IMR-90 (cell line): Measurements from ENCODE around the gene MAPK8IP1. TPM values are rescaled to one million over a fixed set of nuclear protein-coding genes. Genes with fewer than 3 reads are reported as not detected.

Source experiments
- ATAC-seq: fragments of 200-7000 bp; cut with Tn5 transposase; 2 replicates; pipeline ENCODE4 v1.9.1; 2020; ENCODE audit warnings: low read depth, mild to moderate bottlenecking, moderate library complexity
- BruUV-seq: library from RNA; stranded (reverse); fragments of 400-500 nt; replicated peaks from 2 replicates; lab custom pipeline; 2021; lab: Mats Ljungman, UMichigan
- CTCF ChIA-PET: fragments of 300-600 bp; formaldehyde crosslinking; extraction: SDS; loops from one replicate; lab custom pipeline; 2021; ENCODE audit warnings: antibody characterized with exemption; lab: Yijun Ruan, JAX
- POLR2A ChIA-PET: fragments of 300-600 bp; sonication (Branson Sonifier 250); formaldehyde crosslinking; loops from one replicate; lab custom pipeline; 2022; ENCODE audit warnings: antibody characterized with exemption; ENCODE audit not compliant: unreplicated experiment; lab: Charles Lee
- DNase-seq: peaks from one replicate; pipeline ENCODE4 v3.0.0; 2013
- H2AFZ ChIP-seq: replicated peaks from 2 replicates; pipeline ENCODE3; 2013; ENCODE audit warnings: low read length, mild to moderate bottlenecking; ENCODE audit not compliant: poor library complexity
- H2AK5ac ChIP-seq: 2 replicates; pipeline ENCODE4 v1.6.1; 2013; ENCODE audit warnings: low read depth, low read length, inconsistent platforms
- H2AK9ac ChIP-seq: replicated peaks from 2 replicates; pipeline ENCODE3; 2013; ENCODE audit warnings: mild to moderate bottlenecking, low read depth, low read length, moderate library complexity; ENCODE audit not compliant: poor library complexity
- H2BK120ac ChIP-seq: 2 replicates; pipeline ENCODE4 v1.6.1; 2013; ENCODE audit warnings: low read depth, low read length, inconsistent platforms
- H2BK15ac ChIP-seq: 3 replicates; pipeline ENCODE4 v1.6.1; 2013; ENCODE audit warnings: low read depth, low read length, inconsistent platforms
- H2BK20ac ChIP-seq: 2 replicates; pipeline ENCODE4 v1.6.1; 2013; ENCODE audit warnings: low read depth, mild to moderate bottlenecking, inconsistent platforms, low read length, moderate library complexity
- H2BK5ac ChIP-seq: 2 replicates; pipeline ENCODE4 v1.6.1; 2013; ENCODE audit warnings: mild to moderate bottlenecking, low read depth, low read length, inconsistent platforms; ENCODE audit not compliant: poor library complexity, severe bottlenecking
- H3K14ac ChIP-seq: replicated peaks from 2 replicates; pipeline ENCODE4 v1.6.1; 2013; ENCODE audit warnings: low read depth, low read length, inconsistent platforms
- H3K18ac ChIP-seq: 2 replicates; pipeline ENCODE4 v1.6.1; 2013; ENCODE audit warnings: low read depth, low read length, control low read depth
- H3K23ac ChIP-seq: 2 replicates; pipeline ENCODE4 v1.6.1; 2013; ENCODE audit warnings: low read depth, low read length, inconsistent platforms
- H3K27ac ChIP-seq: 2 replicates; pipeline ENCODE4 v1.5.1; 2013; ENCODE audit warnings: mild to moderate bottlenecking, control low read depth, low read length; ENCODE audit not compliant: insufficient read depth
- H3K27me3 ChIP-seq: 2 replicates; pipeline ENCODE4 v1.6.1; 2013; ENCODE audit warnings: low read length; ENCODE audit not compliant: control insufficient read depth, insufficient read depth
- H3K36me3 ChIP-seq: 2 replicates; pipeline ENCODE4 v1.6.1; 2013; ENCODE audit warnings: low read length, mixed read lengths; ENCODE audit not compliant: control insufficient read depth, insufficient read depth
- H3K4ac ChIP-seq: 2 replicates; pipeline ENCODE4 v1.6.1; 2013; ENCODE audit warnings: low read depth, low read length, inconsistent platforms
- H3K4me1 ChIP-seq: 2 replicates; pipeline ENCODE4 v1.6.1; 2013; ENCODE audit warnings: low read length, mixed read lengths; ENCODE audit not compliant: control insufficient read depth, insufficient read depth
- H3K4me2 ChIP-seq: 2 replicates; pipeline ENCODE4 v1.6.1; 2013; ENCODE audit warnings: low read depth, mild to moderate bottlenecking, control low read depth, low read length, moderate library complexity
- H3K4me3 ChIP-seq: 2 replicates; pipeline ENCODE4 v1.5.1; 2013; ENCODE audit warnings: low read depth, mild to moderate bottlenecking, control low read depth, low read length, moderate library complexity; ENCODE audit not compliant: insufficient read depth
- H3K56ac ChIP-seq: 2 replicates; pipeline ENCODE4 v1.6.1; 2013; ENCODE audit warnings: low read length, inconsistent platforms; ENCODE audit not compliant: insufficient read depth; ENCODE audit errors: extremely low read depth
- H3K79me1 ChIP-seq, 2 experiments: 2 replicates each; pipeline ENCODE4 v1.6.1; 2013; ENCODE audit warnings: low read length in 2 of 2, inconsistent platforms in 1 of 2, low read depth in 1 of 2
- H3K9ac ChIP-seq: 2 replicates; pipeline ENCODE4 v1.6.1; 2013; ENCODE audit warnings: low read depth, low read length, control low read depth
- H3K9me1 ChIP-seq: 2 replicates; pipeline ENCODE4 v1.6.1; 2013; ENCODE audit warnings: low read length, inconsistent platforms; ENCODE audit not compliant: insufficient read depth
- H3K9me3 ChIP-seq: 2 replicates; pipeline ENCODE4 v1.6.1; 2013; ENCODE audit warnings: low read length; ENCODE audit not compliant: control insufficient read depth, insufficient read depth
- H4K20me1 ChIP-seq: 2 replicates; pipeline ENCODE4 v1.6.1; 2013; ENCODE audit warnings: low read length, inconsistent platforms; ENCODE audit not compliant: insufficient read depth
- H4K5ac ChIP-seq: 2 replicates; pipeline ENCODE4 v1.6.1; 2013; ENCODE audit warnings: mild to moderate bottlenecking, low read depth, low read length, control low read depth
- H4K8ac ChIP-seq, 2 experiments: 2 replicates each; pipeline ENCODE4 v1.6.1; 2013; ENCODE audit warnings: low read depth in 2 of 2, low read length in 2 of 2, control low read depth in 1 of 2, inconsistent platforms in 1 of 2
- H4K91ac ChIP-seq: 2 replicates; pipeline ENCODE4 v1.6.1; 2013; ENCODE audit warnings: low read depth, low read length, inconsistent platforms; ENCODE audit not compliant: insufficient read depth
- BHLHE40 ChIP-seq: fragments of 150-350 bp; IDR thresholded peaks from 2 replicates; pipeline ENCODE4 v1.6.1; 2016; ENCODE audit warnings: mild to moderate bottlenecking, low read depth, low read length
- CEBPB ChIP-seq: IDR thresholded peaks from 2 replicates; pipeline ENCODE4 v1.6.1; 2012; ENCODE audit warnings: low read depth, low read length, improper control_type of control experiment
- CHD1 ChIP-seq: IDR thresholded peaks from 2 replicates; pipeline ENCODE4 v1.6.1; 2012; ENCODE audit warnings: low read depth, low read length, improper control_type of control experiment
- CTCF ChIP-seq: conservative IDR thresholded peaks from 2 replicates; pipeline ENCODE4 v1.5.1; 2012; ENCODE audit warnings: mild to moderate bottlenecking, low read depth, low read length, improper control_type of control experiment
- FOS ChIP-seq: fragments of 150-350 bp; IDR thresholded peaks from 2 replicates; pipeline ENCODE4 v1.6.1; 2016; ENCODE audit warnings: low read depth, low read length
- POLR2A ChIP-seq: IDR thresholded peaks from 2 replicates; pipeline ENCODE4 v1.6.1; 2012; ENCODE audit warnings: mild to moderate bottlenecking, low read depth, low read length
- RAD21 ChIP-seq: IDR thresholded peaks from 2 replicates; pipeline ENCODE4 v1.6.1; 2012; ENCODE audit warnings: low read length, improper control_type of control experiment
- RCOR1 ChIP-seq: IDR thresholded peaks from 2 replicates; pipeline ENCODE4 v1.6.1; 2012; ENCODE audit warnings: mild to moderate bottlenecking, low read length, improper control_type of control experiment; ENCODE audit not compliant: insufficient replicate concordance
- RFX5 ChIP-seq: IDR thresholded peaks from 2 replicates; pipeline ENCODE4 v1.8.0; 2012; ENCODE audit warnings: low read depth, mild to moderate bottlenecking, low read length, moderate library complexity
- SMC3 ChIP-seq: fragments of 150-350 bp; IDR thresholded peaks from 2 replicates; pipeline ENCODE4 v1.6.1; 2016; ENCODE audit warnings: low read depth, mild to moderate bottlenecking, antibody characterized with exemption, low read length, moderate library complexity
- WGBS, 2 experiments: methylation state at CpG; one replicate each; pipeline versions ENCODE4 v1.1.5 to v1.1.7; 2013; ENCODE audit warnings: missing lambda C conversion rate in 2 of 2; ENCODE audit not compliant: insufficient read length in 1 of 2; ENCODE audit errors: extremely low coverage in 2 of 2; 5-methylcytosine and 5-hydroxymethylcytosine counted together
- dilution Hi-C: fragments of 300-500 bp; cut with HindIII; formaldehyde crosslinking; loops from one replicate; pipeline ENCODE4 v1.14.3; 2018; ENCODE audit warnings: low sequenced_read_pairs; ENCODE audit not compliant: unreplicated experiment
- in situ Hi-C: fragments of 300-500 bp; cut with MboI; formaldehyde crosslinking; loops from 3 replicates; pipeline ENCODE4 v1.14.3; 2019; ENCODE audit warnings: low sequenced_read_pairs, inconsistent platforms, mixed read lengths
- intact Hi-C: fragments of 100-400 bp; cut with micrococcal nuclease; formaldehyde crosslinking; loops from 2 replicates; pipeline ENCODE4 v1.10.0; 2022
- polyA plus RNA-seq, 3 experiments: library from polyadenylated mRNA; depleted of rRNA; stranded (reverse); fragments of >200 nt; gene quantifications; 2 replicates each; pipeline ENCODE4 v1.2.3, GENCODE V29; 2012; ENCODE audit warnings: low replicate concordance in 1 of 3
- total RNA-seq: library from RNA; depleted of rRNA; stranded (reverse); fragments of >200 nt; gene quantifications from 2 replicates; pipeline ENCODE4 v1.2.3, GENCODE V29; 2012
- TF ChIP-seq, protein P1 (sequence below): fragments of 150-350 bp; IDR thresholded peaks from 2 replicates; pipeline ENCODE4 v1.6.1; 2016; ENCODE audit warnings: low read depth, mild to moderate bottlenecking, low read length, moderate library complexity, borderline replicate concordance
- TF ChIP-seq, protein P2 (sequence below): fragments of 150-350 bp; IDR thresholded peaks from 2 replicates; pipeline ENCODE4 v1.6.1; 2017; ENCODE audit warnings: mild to moderate bottlenecking, antibody characterized with exemption, low read length, low read depth

MAPK8IP1 gene
- total and polyA plus RNA-seq, 2 of the 4 experiments (the other 2 are of a cell fraction): 6.5 to 9.6 TPM

DNA sequence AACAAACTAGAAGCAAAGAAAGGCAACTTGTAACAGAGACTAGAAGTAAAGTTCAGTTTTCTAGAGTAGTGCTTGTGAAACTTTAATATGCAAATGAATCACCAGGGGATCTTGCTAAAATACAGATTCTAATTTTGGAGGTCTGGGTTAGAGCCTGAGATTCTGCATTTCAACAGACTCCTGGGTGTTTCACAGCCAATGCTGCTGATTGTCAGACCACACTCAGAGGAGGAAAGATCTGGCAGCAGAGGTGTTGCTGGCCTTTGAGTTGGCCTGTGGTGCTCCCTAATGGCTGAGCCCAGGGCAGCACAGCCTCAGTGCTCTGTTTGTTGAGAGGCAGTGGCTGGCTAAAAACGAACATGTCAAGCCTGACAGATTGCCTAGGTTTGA, 32.7 kb upstream of the MAPK8IP1 start:
- CTCF ChIA-PET: no interaction called here
- in situ Hi-C loops (no loop called here), dilution Hi-C loops (no loop called here), intact Hi-C loops (no loop called here)
- Histone ChIP-seq H2AK9ac (no peak overlapping the region), H3K18ac (no peak overlapping the region), H2AK5ac (no peak overlapping the region), H3K79me1 (peaks cover 18 to 82% of the 10 kb centered on the region in 2 experiments), H2BK5ac (no peak overlapping the region), H2BK120ac (no peak overlapping the region), H3K4me1 (peaks cover 18% of the 10 kb centered on the region), H3K9me3 (no peaks in the 10 kb centered on the region), H4K8ac (no peak overlapping the region), H2BK15ac (no peak overlapping the region), H3K9me1 (peaks cover 12% of the 10 kb centered on the region), H3K56ac (no peak overlapping the region), H3K14ac (no peak overlapping the region), H3K4me2 (no peak overlapping the region), H3K4me3 (no peak overlapping the region), H3K27ac (no peak overlapping the region), H3K9ac (no peak overlapping the region), H4K5ac (no peak overlapping the region), H4K91ac (no peak overlapping the region), H3K27me3 (no peaks in the 10 kb centered on the region), H2BK20ac (no peak overlapping the region), H3K4ac (no peak overlapping the region), H2AFZ (no peak overlapping the region), H4K20me1 (peaks cover 44% of the 10 kb centered on the region), H3K23ac (peak overlapping the region; percentile 18; the same call in 1 of the 2 replicates), H3K36me3 (peaks cover 2% of the 10 kb centered on the region)
- no peak for ATAC-seq
- TF ChIP-seq, protein P1, sequence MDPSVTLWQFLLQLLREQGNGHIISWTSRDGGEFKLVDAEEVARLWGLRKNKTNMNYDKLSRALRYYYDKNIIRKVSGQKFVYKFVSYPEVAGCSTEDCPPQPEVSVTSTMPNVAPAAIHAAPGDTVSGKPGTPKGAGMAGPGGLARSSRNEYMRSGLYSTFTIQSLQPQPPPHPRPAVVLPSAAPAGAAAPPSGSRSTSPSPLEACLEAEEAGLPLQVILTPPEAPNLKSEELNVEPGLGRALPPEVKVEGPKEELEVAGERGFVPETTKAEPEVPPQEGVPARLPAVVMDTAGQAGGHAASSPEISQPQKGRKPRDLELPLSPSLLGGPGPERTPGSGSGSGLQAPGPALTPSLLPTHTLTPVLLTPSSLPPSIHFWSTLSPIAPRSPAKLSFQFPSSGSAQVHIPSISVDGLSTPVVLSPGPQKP: no peak
- no peak for TF ChIP-seq CEBPB
- TF ChIP-seq CTCF: no peak
- TF ChIP-seq, protein P2, sequence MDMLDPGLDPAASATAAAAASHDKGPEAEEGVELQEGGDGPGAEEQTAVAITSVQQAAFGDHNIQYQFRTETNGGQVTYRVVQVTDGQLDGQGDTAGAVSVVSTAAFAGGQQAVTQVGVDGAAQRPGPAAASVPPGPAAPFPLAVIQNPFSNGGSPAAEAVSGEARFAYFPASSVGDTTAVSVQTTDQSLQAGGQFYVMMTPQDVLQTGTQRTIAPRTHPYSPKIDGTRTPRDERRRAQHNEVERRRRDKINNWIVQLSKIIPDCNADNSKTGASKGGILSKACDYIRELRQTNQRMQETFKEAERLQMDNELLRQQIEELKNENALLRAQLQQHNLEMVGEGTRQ: no peak
- TF ChIP-seq FOS: no peak
- TF ChIP-seq POLR2A: no peak
- TF ChIP-seq CHD1: no peak
- TF ChIP-seq RAD21: no peak
- no peak for TF ChIP-seq RFX5
- TF ChIP-seq SMC3: no peak
- no peak for TF ChIP-seq BHLHE40
- no peak for TF ChIP-seq RCOR1
- no peak for DNase-seq
- BruUV-seq: no TSS peak
- WGBS, 2 experiments: no CpG with 5 or more reads among the region's 1 CpG
- POLR2A ChIA-PET: no interaction called here
